Ammon's horn (tissue), 1 donor: ENCODE data around the gene PRAMEF20.
"Not testable (repeated sequence)": the region's sequence is repeated elsewhere in the genome, so short reads cannot be mapped to it uniquely, and the experiment has no call there.

Experiments
- DNase-seq: peaks from one replicate; pipeline ENCODE4 v3.0.0-alpha.2; 2016; ENCODE audit warnings: low spot score

Gene PRAMEF20

DNA sequence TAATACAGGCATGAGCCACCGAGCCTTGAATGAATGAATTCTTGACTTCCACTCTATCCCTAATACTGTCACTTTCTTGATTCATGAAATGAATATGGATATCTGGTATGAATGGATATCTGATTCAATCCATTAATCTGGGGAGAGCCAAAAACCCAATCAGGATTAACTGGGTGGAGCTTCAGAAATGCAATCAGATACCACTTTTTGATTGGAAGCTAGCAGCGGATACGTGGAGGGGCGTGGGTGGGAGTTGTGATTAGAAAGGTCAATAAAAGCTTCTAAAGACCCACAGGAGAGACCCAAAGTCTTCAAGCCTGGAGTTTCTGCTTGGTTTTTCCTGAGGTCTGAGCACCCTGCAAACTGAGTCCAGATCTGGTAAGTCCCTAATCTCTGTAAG, at the start of gene PRAMEF20:
Gene PRAMEF20, plus strand, starts transcription at position 301 of the 400 bp plus-strand sequence. CDS start 5,905 bp downstream, outside the sequence.
- not testable (repeated sequence) for DNase-seq

DNA sequence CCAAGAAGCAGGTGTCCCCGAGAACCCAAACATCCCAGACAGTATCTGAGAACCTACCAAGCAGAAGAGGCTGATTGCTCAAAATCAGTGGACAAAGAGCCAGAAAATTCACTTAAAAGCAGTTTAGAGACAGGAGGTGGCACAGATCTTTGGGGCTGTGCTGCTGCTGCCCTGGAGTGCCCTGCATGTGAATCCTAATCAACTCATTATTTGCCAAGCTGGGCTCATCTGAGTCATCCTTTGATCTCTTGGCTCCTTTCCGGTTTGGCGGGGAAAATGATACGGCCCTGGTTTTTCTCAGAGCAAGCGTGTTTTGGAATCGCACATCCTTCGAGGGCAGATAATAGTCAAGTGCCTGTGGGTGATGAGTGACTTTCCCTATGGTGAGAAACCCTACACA, 47.9 kb upstream of the PRAMEF20 start:
- not testable (repeated sequence) for DNase-seq

DNA sequence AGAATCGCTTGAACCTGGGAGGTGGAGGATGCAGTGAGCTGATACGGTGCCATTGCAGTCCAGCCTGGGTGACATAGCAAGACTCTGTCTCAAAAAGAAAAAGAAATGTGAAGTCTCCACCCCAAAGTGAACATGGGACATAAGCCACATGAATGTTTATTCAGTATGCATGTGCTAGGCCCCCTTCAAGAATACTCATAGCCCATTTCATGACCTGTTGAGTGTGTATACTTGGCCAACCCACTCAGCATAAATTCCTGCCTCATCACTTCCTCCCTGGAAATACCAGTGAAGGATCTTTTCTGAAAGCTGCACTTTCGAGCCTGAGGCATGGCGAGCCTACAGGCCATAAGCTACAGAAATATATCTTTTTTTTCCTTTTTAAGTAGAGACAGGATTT, 45.3 kb upstream of the PRAMEF20 start:
- not testable (repeated sequence) for DNase-seq

DNA sequence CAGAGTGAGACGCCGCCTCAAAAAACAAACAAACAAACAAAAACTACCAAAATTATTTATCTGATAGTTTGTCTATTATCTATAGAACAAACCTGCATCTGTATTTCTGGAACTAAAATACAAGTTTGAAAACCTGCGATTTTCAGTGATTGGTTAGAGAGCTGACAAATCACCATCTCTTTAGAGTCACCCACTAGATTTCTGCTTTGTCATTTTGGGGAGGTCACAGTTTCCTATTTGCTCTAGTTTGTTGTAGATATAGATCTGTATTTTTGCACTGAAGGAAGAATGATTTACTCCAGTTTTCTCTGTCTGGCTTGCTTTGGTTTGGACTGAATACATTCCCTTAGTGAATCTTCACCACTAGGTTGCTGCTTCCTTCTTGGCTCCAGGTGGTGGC, 43.7 kb upstream of the PRAMEF20 start:
- not testable (repeated sequence) for DNase-seq

DNA sequence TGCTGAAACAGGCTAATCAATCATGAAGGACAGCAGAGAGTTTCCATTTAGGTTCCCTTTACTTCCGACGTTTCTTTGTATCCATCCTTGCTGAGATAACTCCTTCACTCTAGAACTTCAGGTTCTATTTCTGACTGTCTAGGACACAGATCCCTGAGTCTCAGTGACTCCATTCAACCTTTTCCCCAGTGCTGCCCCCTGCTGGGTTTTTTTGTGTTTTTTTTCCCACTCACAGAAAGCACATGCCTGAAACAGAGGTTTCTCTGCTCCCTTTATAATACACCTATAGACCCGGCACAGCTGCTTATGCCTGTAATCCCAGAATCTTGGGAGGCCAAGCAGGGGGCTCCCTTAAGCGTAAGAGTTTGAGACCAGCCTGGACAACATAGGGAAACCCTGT, 41.7 kb upstream of the PRAMEF20 start:
- not testable (repeated sequence) for DNase-seq

DNA sequence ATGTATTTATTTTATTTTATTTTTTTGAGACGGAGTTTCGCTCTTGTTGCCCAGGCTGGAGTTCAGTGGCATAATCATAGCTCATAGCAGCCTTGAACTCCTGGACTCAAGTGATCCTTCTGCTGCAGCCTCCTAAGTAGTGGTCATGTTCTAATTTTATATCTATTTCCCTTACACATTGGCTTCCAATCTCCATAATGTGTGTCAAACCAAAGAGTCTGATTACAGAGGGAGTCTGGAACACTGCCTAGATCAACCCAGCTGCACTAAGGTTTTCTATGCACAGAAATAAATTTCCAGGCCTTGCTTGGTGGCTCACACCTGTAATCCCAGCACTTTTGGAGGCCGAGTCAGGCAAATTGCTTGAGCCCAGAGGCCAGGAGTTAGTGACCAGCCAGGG, 31.3 kb upstream of the PRAMEF20 start:
- not testable (repeated sequence) for DNase-seq

DNA sequence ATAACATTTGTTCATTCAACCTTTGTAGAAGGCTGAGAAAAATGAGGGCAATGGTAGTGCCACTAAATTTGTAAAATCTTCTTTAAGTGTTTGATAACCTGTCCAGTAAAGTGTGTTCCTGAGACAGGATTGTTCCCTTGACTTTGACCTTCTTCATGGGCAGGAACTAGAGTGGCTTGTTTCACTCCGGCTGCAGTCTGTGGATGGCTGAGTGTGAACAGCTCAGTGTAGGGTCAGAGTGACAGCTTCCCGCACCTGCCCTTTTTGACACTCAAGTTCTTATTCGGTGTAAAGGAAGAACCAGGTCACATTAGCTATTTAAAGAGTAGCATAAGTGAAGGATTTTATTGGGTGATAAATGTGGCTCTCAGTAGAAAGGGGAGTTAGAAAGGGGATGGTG, 29.9 kb upstream of the PRAMEF20 start:
- DNase-seq, result not testable (repeated sequence)

DNA sequence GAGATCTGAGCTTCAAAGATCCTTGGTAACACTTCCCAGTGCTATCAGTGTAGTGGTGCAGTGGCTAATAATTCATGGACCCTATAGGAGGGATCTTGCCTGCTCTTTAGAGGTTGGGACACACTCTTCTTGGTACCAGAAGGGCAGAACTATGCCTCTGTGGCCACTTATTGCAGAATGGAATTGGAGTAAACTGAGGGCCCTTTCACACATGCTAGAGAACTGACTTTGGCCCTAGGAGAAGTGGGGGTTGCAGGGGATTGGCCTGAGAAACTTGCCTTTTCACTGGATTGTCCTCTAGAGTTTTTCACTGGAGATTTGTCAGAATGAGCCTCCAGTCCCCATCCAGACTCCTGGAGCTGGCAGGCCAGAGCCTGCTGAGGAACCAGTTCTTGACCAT, 20.9 kb upstream of the PRAMEF20 start, which contains the start of gene PRAMEF17:
Gene PRAMEF17, plus strand, starts transcription at position 301 of the 400 bp plus-strand sequence. Its CDS starts 26 bp downstream, at position 327.
- DNase-seq, result not testable (repeated sequence)

DNA sequence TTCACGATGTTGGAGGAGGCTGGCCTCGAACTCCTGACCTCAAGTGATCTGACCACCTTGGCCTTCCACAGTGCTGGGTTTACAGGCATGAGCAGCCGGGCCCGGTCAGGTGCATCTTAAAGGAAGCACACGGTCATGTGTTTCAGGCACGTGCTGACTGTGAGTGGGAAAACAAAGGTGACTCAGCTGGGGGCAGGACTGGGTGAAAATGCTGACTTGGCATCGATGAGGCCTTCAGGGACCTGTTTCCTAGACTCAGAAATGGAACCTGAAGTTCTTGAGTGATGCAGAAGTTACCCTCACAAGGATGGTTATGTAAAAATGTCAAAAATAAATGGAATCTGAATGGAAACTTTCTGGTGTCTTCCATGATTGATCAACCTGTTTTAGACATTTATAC, 17.2 kb upstream of the PRAMEF20 start:
- DNase-seq, result not testable (repeated sequence)

DNA sequence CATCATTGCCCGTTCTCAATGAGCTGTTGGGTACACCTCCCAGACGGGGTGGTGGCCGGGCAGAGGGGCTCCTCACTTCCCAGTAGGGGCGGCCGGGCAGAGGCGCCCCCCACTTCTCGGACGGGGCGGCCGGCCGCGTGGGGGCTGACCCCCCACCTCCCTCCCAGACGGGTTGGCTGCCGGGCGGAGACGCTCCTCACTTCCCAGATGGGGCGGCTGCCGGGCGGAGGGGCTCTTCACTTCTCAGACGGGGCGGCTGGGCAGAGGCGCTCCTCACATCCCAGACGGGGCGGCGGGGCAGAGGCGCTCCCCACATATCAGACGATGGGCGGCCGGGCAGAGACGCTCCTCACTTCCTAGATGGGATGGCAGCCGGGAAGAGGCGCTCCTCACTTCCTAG, 15.5 kb upstream of the PRAMEF20 start:
- DNase-seq, result not testable (repeated sequence)

DNA sequence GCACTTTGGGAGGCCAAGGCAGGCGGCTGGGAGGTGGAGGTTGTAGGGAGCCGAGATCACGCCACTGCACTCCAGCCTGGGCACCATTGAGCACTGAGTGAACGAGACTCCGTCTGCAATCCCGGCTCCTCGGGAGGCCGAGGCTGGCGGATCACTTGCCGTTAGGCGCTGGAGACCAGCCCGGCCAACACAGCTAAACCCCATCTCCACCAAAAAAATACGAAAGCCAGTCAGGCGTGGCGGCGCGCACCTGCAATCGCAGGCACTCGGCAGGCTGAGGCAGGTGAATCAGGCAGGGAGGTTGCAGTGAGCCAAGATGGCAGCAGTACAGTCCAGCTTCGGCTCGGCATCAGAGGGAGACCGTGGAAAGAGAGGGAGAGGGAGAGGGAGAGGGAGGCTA, 14.9 kb upstream of the PRAMEF20 start:
- DNase-seq, result not testable (repeated sequence)

DNA sequence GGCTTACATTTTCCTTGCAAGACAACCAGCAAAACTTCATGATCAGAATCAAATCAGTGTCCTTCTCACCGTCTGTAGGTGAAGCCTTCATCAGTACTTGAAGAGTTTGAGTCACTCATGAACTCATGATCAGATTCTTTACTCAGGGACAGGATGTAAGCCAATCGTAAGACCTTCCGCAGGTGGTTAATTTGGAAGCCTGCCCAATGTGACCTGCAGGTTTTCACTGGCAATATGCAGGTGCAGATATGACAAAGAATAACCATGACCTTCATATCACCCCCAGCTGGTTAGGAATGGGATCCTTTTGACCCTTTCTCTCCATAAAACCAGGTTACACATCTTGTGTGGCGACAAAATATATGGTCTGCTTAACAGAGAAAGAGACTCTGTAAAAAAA, 2.4 kb upstream of the PRAMEF20 start:
- DNase-seq, result no peak

DNA sequence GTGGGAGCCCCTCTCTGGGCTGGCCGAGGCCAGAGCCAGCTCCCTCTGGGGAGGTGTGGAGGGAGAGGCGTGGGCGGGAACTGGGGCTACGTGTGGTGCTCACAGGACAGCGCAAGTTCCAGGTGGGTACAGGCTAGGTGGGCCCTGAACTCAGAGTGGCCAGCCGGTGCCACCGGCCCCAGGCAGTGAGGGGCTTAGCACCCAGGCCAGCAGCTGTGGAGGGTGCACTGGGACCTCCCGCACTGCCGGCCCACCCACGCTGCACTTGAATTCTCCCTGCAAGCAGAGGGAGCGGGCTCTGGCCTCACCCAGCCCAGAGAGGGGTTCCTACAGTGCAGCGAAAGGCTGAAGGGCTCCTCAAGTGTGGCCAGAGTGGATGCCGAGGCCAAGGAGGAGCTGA, 20.2 kb downstream of the PRAMEF20 start:
- no peak for DNase-seq

DNA sequence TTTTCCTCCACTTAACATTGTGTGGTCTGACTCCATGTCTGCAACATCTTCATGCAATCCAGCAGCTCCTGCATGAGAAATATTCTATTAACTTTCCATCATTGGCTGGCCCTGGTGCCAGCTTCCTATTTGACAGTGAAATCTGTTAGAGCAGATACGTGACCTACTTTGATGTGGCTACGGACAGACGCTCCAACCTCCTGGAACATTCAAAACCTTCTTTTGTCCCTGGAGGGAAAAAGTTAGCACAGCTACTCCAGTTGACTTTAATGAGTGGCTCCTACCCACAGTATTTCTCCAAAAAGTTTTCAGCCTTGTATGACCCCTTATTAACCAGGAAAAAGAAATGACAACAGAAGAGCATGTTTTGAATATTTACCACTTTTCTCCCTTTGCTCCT, 22.0 kb downstream of the PRAMEF20 start:
- no peak for DNase-seq

DNA sequence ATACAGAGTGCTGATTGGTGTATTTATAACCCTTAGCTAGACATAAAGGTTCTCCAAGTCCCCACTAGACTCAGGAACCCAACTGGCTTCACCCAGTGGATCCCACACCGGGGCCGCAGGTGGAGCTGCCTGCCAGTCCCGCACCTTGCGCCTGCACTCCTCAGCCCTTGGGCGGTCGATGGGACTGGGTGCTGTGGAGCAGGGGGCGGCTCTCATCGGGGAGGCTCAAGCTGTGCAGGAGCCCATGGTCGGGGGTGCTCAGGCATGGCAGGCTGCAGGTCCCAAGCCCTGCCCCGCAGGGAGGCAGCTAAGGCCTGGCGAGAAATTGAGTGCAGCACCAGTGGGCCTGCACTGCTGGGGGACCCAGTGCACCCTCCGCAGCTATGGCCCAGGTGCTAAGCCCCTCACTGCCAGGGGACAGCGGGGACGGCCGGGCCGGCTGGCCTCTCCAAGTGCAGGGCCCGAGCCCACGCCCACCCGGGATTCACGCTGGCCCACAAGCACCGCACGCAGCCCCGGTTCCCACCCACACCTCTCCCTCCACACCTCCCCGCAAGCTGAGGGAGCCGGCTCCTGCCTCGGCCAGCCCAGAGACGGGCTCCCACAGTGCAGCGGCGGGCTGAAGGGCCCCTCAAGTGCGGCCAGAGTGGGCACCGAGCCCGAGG, 23.6 kb downstream of the PRAMEF20 start:
- DNase-seq, result not testable (repeated sequence)

DNA sequence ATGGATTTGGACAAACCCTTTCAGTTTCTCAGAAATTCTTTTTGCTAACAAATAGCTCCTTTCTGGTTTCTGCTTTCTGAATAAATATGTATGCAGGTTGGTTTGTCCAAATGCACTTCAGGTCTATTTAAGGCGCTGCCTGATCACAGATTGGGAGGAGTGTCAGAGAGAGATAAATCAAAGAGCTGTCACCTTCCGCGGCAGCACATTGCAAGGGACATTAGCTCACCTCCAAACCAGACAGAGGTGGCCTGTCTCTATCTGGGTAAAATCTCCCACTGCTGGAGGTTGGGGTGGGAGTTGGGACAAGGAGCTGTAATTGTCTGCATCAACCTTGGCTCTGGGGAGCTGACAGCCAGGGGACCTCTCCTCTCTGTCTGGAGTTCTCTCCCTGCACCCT, 25.2 kb downstream of the PRAMEF20 start:
- DNase-seq, result no peak

DNA sequence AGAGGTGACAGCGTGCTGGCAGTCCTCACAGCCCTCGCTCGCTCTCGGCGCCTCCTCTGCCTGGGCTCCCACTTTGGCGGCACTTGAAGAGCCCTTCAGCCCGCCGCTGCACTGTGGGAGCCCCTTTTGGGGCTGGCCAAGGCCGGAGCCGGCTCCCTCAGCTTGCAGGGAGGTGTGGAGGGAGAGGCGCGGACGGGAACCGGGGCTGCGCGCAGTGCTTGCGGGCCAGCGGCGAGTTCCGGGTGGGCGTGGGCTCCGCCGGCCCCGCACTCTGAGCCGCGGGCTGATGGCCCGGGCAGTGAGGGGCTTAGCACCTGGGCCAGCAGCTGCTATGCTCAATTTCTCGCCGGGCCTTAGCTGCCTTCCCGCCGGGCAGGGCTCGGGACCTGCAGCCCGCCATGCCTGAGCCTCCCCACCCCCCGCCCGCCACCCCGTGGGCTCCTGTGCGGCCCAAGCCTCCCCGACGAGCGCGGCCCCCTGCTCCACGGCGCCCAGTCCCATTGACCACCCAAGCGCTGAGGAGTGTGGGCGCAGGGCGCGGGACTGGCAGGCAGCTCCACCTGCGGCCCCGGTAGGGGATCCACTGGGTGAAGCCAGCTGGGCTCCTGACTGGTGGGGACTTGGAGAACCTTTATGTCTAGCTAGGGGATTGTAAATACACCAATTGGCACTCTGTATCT, 29.0 kb downstream of the PRAMEF20 start:
- not testable (repeated sequence) for DNase-seq

DNA sequence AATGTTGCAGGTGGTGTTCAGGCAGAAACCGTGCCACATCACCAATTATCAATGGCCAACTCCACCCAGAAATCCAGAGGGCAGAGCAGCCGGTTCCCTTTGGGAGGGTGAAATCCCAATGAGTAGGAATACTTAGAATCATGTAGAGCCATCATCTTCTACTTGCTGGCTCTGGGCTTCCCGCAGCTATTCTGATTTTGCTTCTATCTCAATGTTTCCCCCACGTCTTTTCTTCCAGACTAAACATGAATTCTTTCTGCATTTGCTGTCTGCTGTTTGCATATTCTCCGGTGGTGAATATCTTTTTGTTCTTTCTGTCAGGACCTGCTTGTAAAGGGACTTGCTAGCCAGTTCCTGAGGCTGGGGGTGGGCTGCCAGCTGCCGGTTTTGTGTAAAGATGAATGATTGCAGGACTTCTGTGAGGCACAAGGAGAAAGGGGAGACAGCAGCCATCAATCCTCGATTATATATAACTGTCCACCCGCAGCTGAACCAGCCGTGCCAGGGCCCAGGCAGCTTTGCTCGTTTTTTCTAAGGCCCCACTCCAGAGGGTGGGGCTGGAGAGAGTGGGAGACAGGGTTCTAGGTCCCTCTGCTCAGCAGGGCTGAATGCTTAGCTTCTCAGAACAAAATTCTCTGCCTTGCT, 33.2 kb downstream of the PRAMEF20 start:
- no peak for DNase-seq

DNA sequence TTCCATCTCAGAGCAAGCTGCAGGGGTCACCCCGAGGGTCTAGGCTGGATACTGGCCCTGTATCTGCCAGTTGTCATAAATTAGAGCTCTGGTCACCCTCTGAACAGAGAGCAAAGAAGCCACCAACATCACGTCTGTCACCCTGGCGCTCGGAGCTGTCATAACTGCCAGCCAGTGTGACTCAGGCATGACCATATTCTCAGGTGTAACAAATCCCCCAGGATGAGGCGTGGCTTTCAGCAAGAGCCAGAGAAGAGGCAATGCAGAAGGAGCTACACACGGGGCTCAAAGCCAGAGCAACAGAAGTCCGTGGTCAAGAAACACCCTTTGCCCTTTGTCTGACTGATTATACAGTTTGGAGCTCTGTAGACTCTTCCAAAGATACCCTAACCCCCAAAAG, 40.0 kb downstream of the PRAMEF20 start:
- no peak for DNase-seq

DNA sequence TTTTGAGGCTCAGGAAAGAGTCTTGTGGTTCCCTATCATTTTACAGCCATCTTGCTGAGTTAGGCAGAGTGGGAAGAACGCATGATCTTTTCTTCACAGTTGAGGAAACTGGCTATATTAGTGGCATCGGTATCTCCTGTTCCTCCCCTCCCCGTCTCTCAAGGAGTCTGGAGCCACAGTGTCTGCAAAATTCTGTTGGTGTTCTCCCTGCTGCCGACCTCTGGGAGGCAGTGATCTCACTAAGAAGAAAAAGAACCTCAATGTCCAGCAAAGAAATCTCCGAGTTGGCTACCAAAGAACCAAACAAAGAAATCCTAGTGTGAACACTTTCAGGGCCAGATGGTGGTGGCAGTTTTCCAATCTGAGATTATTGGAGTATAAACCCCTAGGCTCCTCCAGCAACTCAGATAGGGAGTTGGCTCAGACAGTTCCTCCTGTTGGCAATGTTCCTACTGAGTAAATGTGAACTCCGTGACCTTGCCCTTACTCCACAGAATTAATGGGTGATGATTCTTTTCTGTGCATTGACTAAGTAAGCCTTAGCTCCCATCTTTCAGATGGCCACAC, 41.2 kb downstream of the PRAMEF20 start:
- no peak for DNase-seq

DNA sequence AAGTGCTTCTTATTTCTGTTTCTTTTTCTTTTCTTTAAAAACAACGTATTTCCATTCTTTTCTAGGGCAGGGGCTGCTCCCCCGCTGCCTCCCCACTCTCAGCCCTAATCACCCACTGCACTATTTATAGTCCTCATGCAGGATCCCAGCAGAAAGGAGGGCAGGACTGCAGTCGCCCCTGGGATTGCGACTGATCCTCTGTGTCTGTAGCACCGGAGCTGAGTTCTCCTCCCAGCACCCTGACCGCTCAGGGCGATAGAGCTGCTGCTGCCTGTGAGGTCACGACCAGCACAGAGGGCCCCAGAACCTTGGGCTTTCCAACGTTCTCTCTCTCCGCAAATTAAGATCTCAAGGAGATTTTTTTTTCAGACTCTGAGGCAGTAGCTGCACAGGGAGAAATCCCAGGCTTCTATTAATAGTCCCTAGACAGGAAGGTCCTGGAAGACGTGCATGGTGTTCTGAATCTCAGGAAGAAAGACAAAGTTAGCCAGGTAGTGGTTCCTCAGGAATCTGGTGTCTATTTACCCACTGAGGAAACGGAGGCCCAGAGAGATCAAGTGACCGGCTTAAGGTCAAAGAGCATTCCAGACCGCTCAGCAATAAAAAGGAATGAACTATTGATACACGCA, 46.8 kb downstream of the PRAMEF20 start:
- DNase-seq, result no peak

DNA sequence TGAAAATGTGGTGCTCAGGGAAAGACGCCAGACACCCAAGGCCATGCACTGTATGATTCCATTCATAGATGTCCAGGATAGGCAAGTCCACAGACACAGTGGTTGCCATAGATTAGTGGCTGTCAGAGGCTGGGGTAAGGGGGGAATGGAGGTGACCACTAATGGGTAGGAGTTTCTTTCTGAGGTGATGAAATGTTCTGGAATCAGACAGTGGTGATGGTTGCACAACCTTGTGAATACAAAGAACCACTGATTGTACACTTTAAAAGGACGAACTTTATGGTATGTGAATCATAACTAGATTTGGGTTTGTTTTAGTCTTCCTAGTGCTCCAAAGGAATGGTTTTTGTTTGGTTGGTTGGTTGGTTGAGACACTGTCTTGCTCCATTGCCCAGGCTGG, 51.7 kb downstream of the PRAMEF20 start:
- no peak for DNase-seq
